GM18520 (cell line): ENCODE measurements around the gene ANO1.
A peak's percentile ranks its signal among the peaks of the same experiment; 100 is the strongest.

Experiments
- ATAC-seq: cut with Tn5 transposase; IDR thresholded peaks from one replicate; pipeline ENCODE4 v1.9.1; 2021; ENCODE audit not compliant: unreplicated experiment

The ANO1 gene

GRCh38 chr11:70233034-70233433 is 154.9 kb downstream of the ANO1 start:
- no peak for ATAC-seq

- peak; percentile 45 for ATAC-seq
These were observed 155.4 kb downstream of the ANO1 start for GRCh38 chr11:70233511-70233934.

GRCh38 chr11:70233962-70234361 is 155.8 kb downstream of the ANO1 start:
- ATAC-seq: no peak
